T-helper 2 cell (primary cell): ENCODE results near the gene NOL6.
A peak's percentile ranks its signal among the peaks of the same experiment; 100 is the strongest.
"Not testable (repeated sequence)": the region's sequence is repeated elsewhere in the genome, so short reads cannot be mapped to it uniquely, and the experiment has no call there.

Experiments used
- DNase-seq, 5 experiments: peaks; one replicate each; pipeline versions ENCODE4 v3.0.0 to v3.0.0-alpha.2; 2012 to 2022

NOL6 gene

GRCh38 chr9:33433871-33434270 is 39.9 kb downstream of the NOL6 start:
- DNase-seq, result no peak

GRCh38 chr9:33431420-33431819 is 42.3 kb downstream of the NOL6 start:
- no peak for DNase-seq

GRCh38 chr9:33430942-33431341 is 42.8 kb downstream of the NOL6 start:
- DNase-seq, result no peak

GRCh38 chr9:33429256-33429985 is 44.3 kb downstream of the NOL6 start:
- DNase-seq, result no peak

- peak in 1 of 5 experiments; percentile 80 for DNase-seq
These were observed 46.9 kb downstream of the NOL6 start for GRCh38 chr9:33426843-33427293.

- no peak for DNase-seq
These were observed 48.6 kb downstream of the NOL6 start for GRCh38 chr9:33425128-33425533.

GRCh38 chr9:33424492-33424891 is 49.2 kb downstream of the NOL6 start:
- DNase-seq, result not testable (repeated sequence)

GRCh38 chr9:33424043-33424442 is 49.7 kb downstream of the NOL6 start:
- DNase-seq, result not testable (repeated sequence)

GRCh38 chr9:33419708-33420303 is 53.9 kb downstream of the NOL6 start:
- no peak for DNase-seq

- no peak for DNase-seq
These were observed 55.6 kb downstream of the NOL6 start for GRCh38 chr9:33418090-33418489.

GRCh38 chr9:33416996-33417395 is 56.7 kb downstream of the NOL6 start:
- DNase-seq, result peak in 3 of 5 experiments; percentile 14 to 59 (median 54)

- DNase-seq, result peak; percentile 71 to 93 (median 89)
These were observed 58.2 kb downstream of the NOL6 start for GRCh38 chr9:33415501-33416038.

GRCh38 chr9:33414889-33415500 is 58.7 kb downstream of the NOL6 start:
- DNase-seq, result no peak

- DNase-seq, result no peak
These were observed 59.5 kb downstream of the NOL6 start for GRCh38 chr9:33414268-33414667.
